ENCODE data around the gene ARHGEF12.

DNA sequence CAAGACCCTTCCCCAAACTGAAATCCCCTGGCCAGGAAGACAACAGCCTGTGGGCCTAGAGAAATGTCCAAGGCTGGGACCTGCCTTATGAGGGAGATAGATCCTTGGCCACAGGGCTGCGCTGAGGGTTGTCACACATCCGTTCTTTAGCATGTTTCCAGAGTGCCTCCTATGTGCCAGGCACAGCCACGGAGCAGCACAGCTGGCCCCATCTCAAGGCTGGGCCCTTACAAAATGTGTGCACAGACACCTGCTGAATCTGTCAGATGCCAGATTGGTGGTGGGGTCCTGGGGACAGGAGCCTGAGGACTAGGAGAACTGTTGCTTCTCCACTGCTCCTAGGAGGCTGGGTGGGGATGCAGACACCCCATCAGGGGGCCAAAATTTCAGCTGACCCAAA lies 186.5 kb downstream of the ARHGEF12 start:
- no peak for TF ChIP-seq POLR2A (IDR thresholded peaks at IDR 0.05)
- TF ChIP-seq, protein P1, sequence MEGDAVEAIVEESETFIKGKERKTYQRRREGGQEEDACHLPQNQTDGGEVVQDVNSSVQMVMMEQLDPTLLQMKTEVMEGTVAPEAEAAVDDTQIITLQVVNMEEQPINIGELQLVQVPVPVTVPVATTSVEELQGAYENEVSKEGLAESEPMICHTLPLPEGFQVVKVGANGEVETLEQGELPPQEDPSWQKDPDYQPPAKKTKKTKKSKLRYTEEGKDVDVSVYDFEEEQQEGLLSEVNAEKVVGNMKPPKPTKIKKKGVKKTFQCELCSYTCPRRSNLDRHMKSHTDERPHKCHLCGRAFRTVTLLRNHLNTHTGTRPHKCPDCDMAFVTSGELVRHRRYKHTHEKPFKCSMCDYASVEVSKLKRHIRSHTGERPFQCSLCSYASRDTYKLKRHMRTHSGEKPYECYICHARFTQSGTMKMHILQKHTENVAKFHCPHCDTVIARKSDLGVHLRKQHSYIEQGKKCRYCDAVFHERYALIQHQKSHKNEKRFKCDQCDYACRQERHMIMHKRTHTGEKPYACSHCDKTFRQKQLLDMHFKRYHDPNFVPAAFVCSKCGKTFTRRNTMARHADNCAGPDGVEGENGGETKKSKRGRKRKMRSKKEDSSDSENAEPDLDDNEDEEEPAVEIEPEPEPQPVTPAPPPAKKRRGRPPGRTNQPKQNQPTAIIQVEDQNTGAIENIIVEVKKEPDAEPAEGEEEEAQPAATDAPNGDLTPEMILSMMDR (IDR thresholded peaks at IDR 0.05) = no peak

Measured in sigmoid colon (tissue), 3 donors.